HepG2 (cell line): Measurements from ENCODE around the gene PAQR5. TPM values are rescaled to one million over a fixed set of nuclear protein-coding genes. Genes with fewer than 3 reads are reported as not detected.

Experiments
- BCL6 ChIP-seq: IDR thresholded peaks from 2 replicates; pipeline ENCODE4 v1.6.1; 2016; ENCODE audit warnings: missing genetic modification reagents, missing compliant biosample characterization
- GABPA ChIP-seq, 2 experiments: IDR thresholded peaks; 2 replicates each; pipeline ENCODE4 v1.6.1; 2011 to 2016; ENCODE audit warnings: low read depth in 2 of 2, low read length in 1 of 2, missing biosample characterization in 1 of 2, missing genetic modification characterization in 1 of 2
- GATAD1 ChIP-seq: IDR thresholded peaks from 2 replicates; pipeline ENCODE4 v1.6.1; 2016; ENCODE audit warnings: missing genetic modification reagents, missing compliant biosample characterization
- GLI4 ChIP-seq: sonication (generic); formaldehyde crosslinking; IDR thresholded peaks from 2 replicates; pipeline ENCODE4 v1.5.1; 2020; ENCODE audit warnings: missing genetic modification reagents, mild to moderate bottlenecking, moderate library complexity, borderline replicate concordance
- HNF4G ChIP-seq, 2 experiments: sonication (generic) in 1 of 2; formaldehyde crosslinking in 1 of 2; IDR thresholded peaks; 2 replicates each; pipeline versions ENCODE4 v1.4.0 to v1.6.1; 2011 to 2020; ENCODE audit warnings: borderline replicate concordance in 2 of 2, low read depth in 2 of 2, mild to moderate bottlenecking in 2 of 2, low read length in 1 of 2, missing genetic modification reagents in 1 of 2, moderate library complexity in 1 of 2
- HOXA3 ChIP-seq: sonication (generic); formaldehyde crosslinking; IDR thresholded peaks from 2 replicates; pipeline ENCODE4 v1.5.0; 2020; ENCODE audit warnings: missing genetic modification reagents
- IKZF1 ChIP-seq: fragments of 450-650 bp; IDR thresholded peaks from 2 replicates; pipeline ENCODE4 v1.7.1; 2016
- ISX ChIP-seq: sonication (generic); formaldehyde crosslinking; conservative IDR thresholded peaks from 2 replicates; pipeline ENCODE4 v1.5.0; 2020; ENCODE audit warnings: missing genetic modification reagents
- NR2F6 ChIP-seq, 2 experiments: IDR thresholded peaks; 2 replicates each; pipeline ENCODE4 v1.6.1; 2016; ENCODE audit warnings: antibody characterized with exemption in 1 of 2, mild to moderate bottlenecking in 1 of 2
- RARG ChIP-seq: sonication (generic); formaldehyde crosslinking; IDR thresholded peaks from 2 replicates; pipeline ENCODE4 v1.4.0; 2020; ENCODE audit warnings: low read depth, mild to moderate bottlenecking, missing genetic modification reagents
- SALL2 ChIP-seq: sonication (generic); formaldehyde crosslinking; IDR thresholded peaks from 2 replicates; pipeline ENCODE4 v1.8.1; 2023; ENCODE audit warnings: mild to moderate bottlenecking, missing genetic modification reagents, inconsistent platforms
- SIN3A ChIP-seq: IDR thresholded peaks from 2 replicates; pipeline ENCODE4 v1.6.1; 2011; ENCODE audit warnings: low read depth, mild to moderate bottlenecking, control low read depth, low read length, borderline replicate concordance
- SP4 ChIP-seq: sonication (generic); formaldehyde crosslinking; IDR thresholded peaks from 2 replicates; pipeline ENCODE4 v1.8.1; 2023; ENCODE audit warnings: mild to moderate bottlenecking, missing genetic modification reagents
- SRY ChIP-seq: sonication (generic); formaldehyde crosslinking; IDR thresholded peaks from 2 replicates; pipeline ENCODE4 v1.8.0; 2022; ENCODE audit warnings: mild to moderate bottlenecking, missing genetic modification reagents
- SUZ12 ChIP-seq: fragments of 150-350 bp; IDR thresholded peaks from 2 replicates; pipeline ENCODE4 v1.6.1; 2014; ENCODE audit warnings: low read depth, low read length
- ZBTB1 ChIP-seq: sonication (generic); formaldehyde crosslinking; IDR thresholded peaks from 2 replicates; pipeline ENCODE4 v1.4.0; 2020; ENCODE audit warnings: missing genetic modification reagents, borderline replicate concordance
- ZBTB7B ChIP-seq: sonication (generic); formaldehyde crosslinking; IDR thresholded peaks from 2 replicates; pipeline ENCODE4 v1.4.0; 2020; ENCODE audit warnings: missing genetic modification reagents
- ZFP36 ChIP-seq: fragments of 150-350 bp; IDR thresholded peaks from 2 replicates; pipeline ENCODE4 v1.6.1; 2018; ENCODE audit warnings: borderline replicate concordance, low read length, low read depth; ENCODE audit not compliant: partially characterized antibody
- ZIK1 ChIP-seq: sonication (generic); formaldehyde crosslinking; IDR thresholded peaks from 2 replicates; pipeline ENCODE4 v1.5.0; 2020; ENCODE audit warnings: mild to moderate bottlenecking, low read depth, missing genetic modification reagents, borderline replicate concordance
- ZNF207 ChIP-seq: fragments of 450-650 bp; IDR thresholded peaks from 2 replicates; pipeline ENCODE4 v1.6.1; 2016; ENCODE audit warnings: antibody characterized with exemption, borderline replicate concordance
- ZNF260 ChIP-seq: sonication (generic); formaldehyde crosslinking; IDR thresholded peaks from 2 replicates; pipeline ENCODE4 v1.4.0; 2020; ENCODE audit warnings: missing genetic modification reagents, low read depth, mild to moderate bottlenecking, borderline replicate concordance
- ZNF292 ChIP-seq: sonication (generic); formaldehyde crosslinking; IDR thresholded peaks from 2 replicates; pipeline ENCODE4 v1.8.1; 2022; ENCODE audit warnings: mild to moderate bottlenecking, low read depth, missing genetic modification reagents, borderline replicate concordance
- polyA plus RNA-seq, 8 experiments: library from polyadenylated mRNA; depleted of rRNA in 3 of 8; stranded (reverse) in 7 of 8; unstranded in 1 of 8; fragments of >200 nt; fragmentation: Illumina TruSeq in 4 of 8; extraction: Trizol in 4 of 8; gene quantifications; 2 replicates each; pipeline versions ENCODE4 v1.2.1 to v1.2.3, GENCODE V29; 2011 to 2016; ENCODE audit warnings: low read depth in 4 of 8, missing spikeins in 1 of 8, mixed read lengths in 1 of 8; ENCODE audit not compliant: insufficient read depth in 1 of 8
- total RNA-seq, 5 experiments: library from RNA; depleted of rRNA; stranded (reverse); fragments of >200 nt; fragmentation: Illumina TruSeq; extraction: Trizol; gene quantifications; 2 replicates each; pipeline ENCODE4 v1.2.3, GENCODE V29; 2016; ENCODE audit warnings: low read depth in 1 of 5
- TF ChIP-seq, protein P1 (sequence below): sonication (generic); formaldehyde crosslinking; IDR thresholded peaks from 2 replicates; pipeline ENCODE4 v1.4.0; 2020; ENCODE audit warnings: missing genetic modification reagents
- TF ChIP-seq, protein P2 (sequence below): IDR thresholded peaks from 2 replicates; pipeline ENCODE4 v1.6.1; 2016
- TF ChIP-seq, protein P3 (sequence below): sonication (generic); formaldehyde crosslinking; IDR thresholded peaks from 2 replicates; pipeline ENCODE4 v1.5.0; 2020; ENCODE audit warnings: missing genetic modification reagents

Gene PAQR5
- total and polyA plus RNA-seq, 2 of the 13 experiments (the other 11 are each of a cell fraction or from before 2014, with no cell fraction given), result 0.53 to 1.3 TPM

DNA sequence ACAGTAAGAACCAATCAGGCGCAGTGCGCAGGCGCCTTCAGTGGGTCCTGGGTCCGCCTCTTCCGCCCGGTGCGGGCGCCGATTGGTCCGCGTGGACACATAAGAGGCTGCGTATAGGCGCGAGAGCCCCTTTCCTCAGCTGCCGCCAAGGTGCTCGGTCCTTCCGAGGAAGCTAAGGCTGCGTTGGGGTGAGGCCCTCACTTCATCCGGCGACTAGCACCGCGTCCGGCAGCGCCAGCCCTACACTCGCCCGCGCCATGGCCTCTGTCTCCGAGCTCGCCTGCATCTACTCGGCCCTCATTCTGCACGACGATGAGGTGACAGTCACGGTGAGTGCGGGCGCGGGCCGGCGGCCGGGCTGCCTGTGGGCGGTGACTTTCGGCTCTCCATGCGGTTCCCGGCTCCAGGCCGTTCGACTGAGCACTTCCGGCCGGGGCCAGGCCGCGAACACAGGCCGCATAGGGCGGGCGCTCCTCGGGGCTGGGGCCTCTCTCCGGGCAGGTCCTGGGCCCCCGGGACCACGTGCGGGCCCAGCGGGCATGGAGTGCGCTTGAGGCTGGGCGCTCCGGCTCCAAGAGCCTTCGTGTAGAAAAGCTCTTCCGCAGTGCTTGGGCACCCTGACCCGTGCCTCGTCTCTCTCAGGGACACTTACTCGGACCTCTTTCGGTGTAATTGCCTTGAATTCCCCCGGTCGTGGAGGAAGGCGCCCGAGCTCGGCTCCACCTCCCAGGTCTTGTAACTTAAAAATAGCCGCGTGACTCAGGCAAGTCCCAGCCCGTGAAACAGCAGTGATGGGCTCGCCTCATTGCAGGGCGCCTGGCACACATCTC, 154.2 kb downstream of the PAQR5 start, which contains the start of gene RPLP1 (continued):
- TF ChIP-seq SRY, result peak; percentile 41; the same call in 1 of the 2 replicates
- no peak for TF ChIP-seq SUZ12
- 0 out of 2 replicates have a peak, but pooled peaks have one; percentile 58 for TF ChIP-seq SP4 (CRISPR knock-in tag)
- peak; percentile 66 for TF ChIP-seq GABPA (IDR thresholded peaks at IDR 0.05; ENCODE audit: low read depth, low read length)
- peak; percentile 91 for TF ChIP-seq GABPA (CRISPR knock-in tag; IDR thresholded peaks at IDR 0.05; ENCODE audit: low read depth)
- TF ChIP-seq ZBTB1 (CRISPR knock-in tag), result peak; percentile 26; the same call in 1 of the 2 replicates
- TF ChIP-seq ISX (CRISPR knock-in tag), result peak; percentile 78
- TF ChIP-seq IKZF1, result no peak
- TF ChIP-seq ZIK1, result peak; percentile 76
- TF ChIP-seq HOXA3 (CRISPR knock-in tag), result peak; percentile 60; the same call in 1 of the 2 replicates
- TF ChIP-seq ZBTB7B (CRISPR knock-in tag), result no peak
- peak; percentile 77 for TF ChIP-seq GATAD1
- no peak for TF ChIP-seq HNF4G (IDR thresholded peaks at IDR 0.05; ENCODE audit: borderline replicate concordance, low read depth, low read length)
- TF ChIP-seq HNF4G (CRISPR knock-in tag; IDR thresholded peaks at IDR 0.05; ENCODE audit: borderline replicate concordance, low read depth), result no peak
- TF ChIP-seq, protein P1, sequence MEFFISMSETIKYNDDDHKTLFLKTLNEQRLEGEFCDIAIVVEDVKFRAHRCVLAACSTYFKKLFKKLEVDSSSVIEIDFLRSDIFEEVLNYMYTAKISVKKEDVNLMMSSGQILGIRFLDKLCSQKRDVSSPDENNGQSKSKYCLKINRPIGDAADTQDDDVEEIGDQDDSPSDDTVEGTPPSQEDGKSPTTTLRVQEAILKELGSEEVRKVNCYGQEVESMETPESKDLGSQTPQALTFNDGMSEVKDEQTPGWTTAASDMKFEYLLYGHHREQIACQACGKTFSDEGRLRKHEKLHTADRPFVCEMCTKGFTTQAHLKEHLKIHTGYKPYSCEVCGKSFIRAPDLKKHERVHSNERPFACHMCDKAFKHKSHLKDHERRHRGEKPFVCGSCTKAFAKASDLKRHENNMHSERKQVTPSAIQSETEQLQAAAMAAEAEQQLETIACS, result 0 out of 2 replicates have a peak, but pooled peaks have one; percentile 21
- no peak for TF ChIP-seq NR2F6 (IDR thresholded peaks at IDR 0.05)
- TF ChIP-seq NR2F6 (CRISPR knock-in tag; IDR thresholded peaks at IDR 0.05), result no peak
- TF ChIP-seq ZNF292 (CRISPR knock-in tag), result 0 out of 2 replicates have a peak, but pooled peaks have one; percentile 38
- no peak for TF ChIP-seq RARG (CRISPR knock-in tag)
- peak; percentile 86 for TF ChIP-seq SALL2
- TF ChIP-seq ZNF260, result no peak
- no peak for TF ChIP-seq ZNF207
- TF ChIP-seq BCL6 (CRISPR knock-in tag), result no peak; the same call in 1 of the 2 replicates
- TF ChIP-seq GLI4, result peak; percentile 62; the same call in 1 of the 2 replicates
- TF ChIP-seq, protein P2, sequence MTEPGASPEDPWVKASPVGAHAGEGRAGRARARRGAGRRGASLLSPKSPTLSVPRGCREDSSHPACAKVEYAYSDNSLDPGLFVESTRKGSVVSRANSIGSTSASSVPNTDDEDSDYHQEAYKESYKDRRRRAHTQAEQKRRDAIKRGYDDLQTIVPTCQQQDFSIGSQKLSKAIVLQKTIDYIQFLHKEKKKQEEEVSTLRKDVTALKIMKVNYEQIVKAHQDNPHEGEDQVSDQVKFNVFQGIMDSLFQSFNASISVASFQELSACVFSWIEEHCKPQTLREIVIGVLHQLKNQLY (CRISPR knock-in tag), result no peak
- TF ChIP-seq, protein P3, sequence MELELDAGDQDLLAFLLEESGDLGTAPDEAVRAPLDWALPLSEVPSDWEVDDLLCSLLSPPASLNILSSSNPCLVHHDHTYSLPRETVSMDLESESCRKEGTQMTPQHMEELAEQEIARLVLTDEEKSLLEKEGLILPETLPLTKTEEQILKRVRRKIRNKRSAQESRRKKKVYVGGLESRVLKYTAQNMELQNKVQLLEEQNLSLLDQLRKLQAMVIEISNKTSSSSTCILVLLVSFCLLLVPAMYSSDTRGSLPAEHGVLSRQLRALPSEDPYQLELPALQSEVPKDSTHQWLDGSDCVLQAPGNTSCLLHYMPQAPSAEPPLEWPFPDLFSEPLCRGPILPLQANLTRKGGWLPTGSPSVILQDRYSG (CRISPR knock-in tag), result 0 out of 2 replicates have a peak, but pooled peaks have one; percentile 21
- peak; percentile 91; the same call in 1 of the 2 replicates for TF ChIP-seq SIN3A
- TF ChIP-seq ZFP36, result no peak
